Activated T-cell treated with anti-CD3 and anti-CD28 coated beads, Interleukin-2, amount 50 U/mL, for 72 hours (primary cell): ENCODE measurements around the gene EXOC4. TPM values are rescaled to one million over a fixed set of nuclear protein-coding genes. Genes with fewer than 3 reads are reported as not detected.

Experiments
- ATAC-seq, 2 donors: fragments of 150-1000 bp; cut with Tn5 transposase; replicated peaks in 1 of 2; 2 replicates each; pipeline ENCODE4 v1.10.0; 2021; ENCODE audit warnings: moderate library complexity in 2 of 2, mild to moderate bottlenecking in 1 of 2
- DNase-seq, 2 donors: peaks; one replicate each; pipeline ENCODE4 v3.0.0; 2021 to 2022; ENCODE audit warnings: mixed read lengths in 1 of 2
- H3K27ac Mint-ChIP-seq: one replicate; pipeline ENCODE4 v1.8.0; 2022; ENCODE audit warnings: mild to moderate bottlenecking, moderate library complexity, mixed read lengths
- H3K27me3 Mint-ChIP-seq: one replicate; pipeline ENCODE4 v1.8.0; 2022; ENCODE audit warnings: low read depth, mixed read lengths
- H3K36me3 Mint-ChIP-seq, 2 donors: one replicate each; pipeline ENCODE4 v1.8.0; 2022; ENCODE audit warnings: mixed read lengths in 2 of 2, mild to moderate bottlenecking in 1 of 2; ENCODE audit not compliant: insufficient read depth in 2 of 2
- H3K4me1 Mint-ChIP-seq: one replicate; pipeline ENCODE4 v1.8.0; 2022; ENCODE audit warnings: low read depth, mixed read lengths
- H3K4me3 Mint-ChIP-seq, 2 donors: one replicate each; pipeline ENCODE4 v1.8.0; 2022; ENCODE audit warnings: mild to moderate bottlenecking in 2 of 2, mixed read lengths in 2 of 2, moderate library complexity in 2 of 2
- H3K9me3 Mint-ChIP-seq, 2 donors: one replicate each; pipeline ENCODE4 v1.8.0; 2022; ENCODE audit warnings: mixed read lengths in 2 of 2
- total RNA-seq, 2 donors: library from RNA; stranded (reverse); gene quantifications; one replicate each; pipeline ENCODE4 v1.2.3, GENCODE V29; 2022

The EXOC4 gene
- total RNA-seq, 2 donors from 2014 or later: 74.1 to 76.3 TPM

DNA sequence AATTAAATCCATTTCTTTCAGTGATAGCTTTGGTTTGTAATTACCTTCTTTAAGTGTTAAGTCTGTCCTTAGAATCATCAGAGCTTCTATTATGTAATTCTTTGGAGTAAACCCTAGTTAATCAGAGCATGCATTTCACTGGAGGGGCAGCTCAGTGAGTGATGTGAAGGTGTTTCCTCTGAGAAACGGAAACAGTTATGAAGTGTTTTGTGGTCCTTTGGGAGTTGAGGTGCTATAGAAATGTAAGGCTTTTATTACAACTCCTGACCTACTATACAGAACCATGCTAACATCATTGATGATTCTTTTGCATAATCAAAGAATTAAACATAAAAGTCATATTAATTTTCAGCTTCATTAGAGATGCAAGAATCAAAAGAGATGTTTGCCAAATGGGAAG lies 141.5 kb downstream of the EXOC4 start:
- Mint-ChIP-seq H3K36me3 (peaks cover 0 to 3% of the 10 kb centered on the region in 2 donors), H3K4me3 (no peak overlapping the region), H3K4me1 (no peaks in the 10 kb centered on the region), H3K27ac (no peak overlapping the region), H3K27me3 (no peaks in the 10 kb centered on the region), H3K9me3 (peaks cover 0 to 1% of the 10 kb centered on the region in 2 donors)
- ATAC-seq (no peak), DNase-seq (no peak)

DNA sequence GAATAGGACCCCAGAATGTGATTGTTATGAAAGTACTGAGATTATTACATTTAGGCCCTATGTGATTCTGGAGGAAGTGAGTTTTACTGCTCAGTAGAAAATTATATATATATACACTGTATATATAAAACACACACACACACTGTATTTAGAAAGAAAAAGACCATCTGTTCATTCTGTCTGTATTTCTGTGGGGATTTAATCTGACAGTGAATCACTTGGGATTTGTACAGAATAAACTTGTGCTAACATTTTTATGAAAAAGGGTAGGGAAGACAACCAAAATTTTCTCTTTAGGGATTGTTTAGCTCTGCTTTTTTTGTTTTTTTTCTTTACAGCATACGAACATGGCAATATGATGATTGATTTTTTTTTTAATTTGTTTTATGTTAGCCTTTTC lies 142.7 kb downstream of the EXOC4 start:
- H3K4me1 Mint-ChIP-seq: no peaks in the 10 kb centered on the region
- no peaks in the 10 kb centered on the region for H3K9me3 Mint-ChIP-seq
- H3K36me3 Mint-ChIP-seq: no peaks in the 10 kb centered on the region
- ATAC-seq: no peak
- H3K4me3 Mint-ChIP-seq: no peak overlapping the region
- H3K27ac Mint-ChIP-seq: peak overlapping the region; percentile 47
- H3K27me3 Mint-ChIP-seq: no peaks in the 10 kb centered on the region
- DNase-seq: no peak

DNA sequence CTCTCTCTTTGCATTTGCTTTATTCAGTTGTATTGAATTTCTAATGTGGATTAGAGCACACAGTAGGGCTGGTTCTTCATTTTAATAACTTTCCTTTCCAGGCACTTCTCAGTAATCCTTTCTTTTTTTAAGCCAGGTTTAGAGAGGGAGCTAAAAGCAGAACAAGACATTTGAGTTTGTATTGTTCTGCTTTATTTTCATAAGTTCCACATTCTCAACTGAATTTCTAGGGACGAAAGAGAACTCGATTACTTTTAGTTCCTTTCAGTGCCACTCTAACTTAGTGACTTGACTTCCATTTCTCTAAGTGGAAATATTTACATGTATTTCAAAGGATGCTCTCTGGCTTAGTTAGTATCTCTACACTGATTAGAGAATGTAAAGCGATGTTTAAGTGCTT lies 145.6 kb downstream of the EXOC4 start:
- Mint-ChIP-seq H3K4me3 (no peak overlapping the region), H3K27me3 (no peaks in the 10 kb centered on the region), H3K27ac (no peak overlapping the region), H3K36me3 (no peaks in the 10 kb centered on the region), H3K9me3 (no peaks in the 10 kb centered on the region), H3K4me1 (no peaks in the 10 kb centered on the region)
- no peak for DNase-seq
- ATAC-seq: no peak

DNA sequence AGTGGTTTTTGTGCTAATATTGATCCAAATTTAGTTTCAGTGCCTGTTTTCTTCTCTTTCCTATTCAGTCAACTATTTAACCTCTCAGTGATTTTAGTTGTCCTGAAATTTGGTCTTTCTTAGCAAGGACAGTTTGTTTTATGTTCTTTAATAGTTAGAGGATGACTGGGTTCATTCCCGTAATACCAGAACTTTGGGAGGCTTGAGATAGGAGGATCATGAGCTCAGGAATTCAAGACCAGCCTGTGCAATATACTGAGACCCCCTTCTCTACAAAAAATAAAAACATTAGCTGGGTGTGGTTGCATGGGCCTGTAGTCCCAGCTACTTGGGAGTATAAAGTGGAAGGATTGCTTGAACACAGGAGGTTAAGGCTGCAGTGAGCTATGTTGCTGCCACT lies 148.3 kb downstream of the EXOC4 start:
- DNase-seq (no peak), ATAC-seq (no peak)
- Mint-ChIP-seq H3K4me1 (no peaks in the 10 kb centered on the region), H3K27ac (no peak overlapping the region), H3K9me3 (peaks cover 0 to 1% of the 10 kb centered on the region in 2 donors), H3K27me3 (no peaks in the 10 kb centered on the region), H3K4me3 (no peak overlapping the region), H3K36me3 (peaks cover 1 to 2% of the 10 kb centered on the region in 2 donors)

DNA sequence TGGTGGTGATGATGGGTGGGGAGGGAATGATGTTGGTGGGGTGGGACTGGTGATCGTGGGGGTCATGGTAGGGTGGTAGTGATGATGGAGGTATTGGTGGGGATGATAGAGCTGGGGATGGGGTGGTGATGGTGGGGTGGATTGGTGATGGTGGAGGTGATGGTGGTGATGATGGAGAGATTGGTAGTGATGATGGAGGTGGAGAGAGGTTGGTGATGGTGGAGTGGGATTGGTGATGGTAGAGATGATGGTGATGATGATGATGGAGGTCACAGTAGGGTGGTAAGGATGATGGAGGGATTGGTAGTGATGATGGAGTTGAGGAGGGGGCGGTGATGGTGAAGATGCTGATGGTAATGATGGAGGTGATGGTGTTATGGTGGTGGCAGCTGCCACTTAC lies 155.3 kb downstream of the EXOC4 start:
- Mint-ChIP-seq H3K4me3 (no peak overlapping the region), H3K9me3 (peaks cover 13 to 14% of the 10 kb centered on the region in 2 donors), H3K27ac (no peak overlapping the region), H3K4me1 (no peaks in the 10 kb centered on the region), H3K36me3 (peaks cover 2 to 6% of the 10 kb centered on the region in 2 donors), H3K27me3 (no peaks in the 10 kb centered on the region)
- ATAC-seq (no peak), DNase-seq (no peak)

DNA sequence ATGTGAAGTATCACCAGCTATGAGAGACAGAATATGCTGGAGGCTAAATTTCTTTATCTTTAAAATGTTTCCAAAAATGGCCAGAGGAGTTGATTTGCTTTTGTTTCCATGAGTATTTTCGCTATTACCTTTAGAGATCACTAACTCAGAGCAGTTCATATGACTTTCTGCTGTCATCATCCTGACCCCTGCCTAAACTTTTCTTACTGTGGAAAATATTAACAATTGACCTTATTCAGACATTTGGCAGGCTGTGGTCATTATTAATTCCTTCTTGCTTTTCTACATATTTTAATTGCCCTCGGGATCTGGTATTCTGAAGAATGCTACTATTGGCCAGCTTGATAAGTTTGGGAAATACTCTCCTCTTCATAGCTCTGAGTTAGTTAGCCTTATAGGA lies 156.5 kb downstream of the EXOC4 start:
- DNase-seq (no peak), ATAC-seq (no peak)
- Mint-ChIP-seq H3K27ac (no peak overlapping the region), H3K36me3 (peaks cover under 1 to 5% of the 10 kb centered on the region in 2 donors), H3K4me3 (no peak overlapping the region), H3K27me3 (no peaks in the 10 kb centered on the region), H3K4me1 (no peaks in the 10 kb centered on the region), H3K9me3 (peaks cover 13 to 14% of the 10 kb centered on the region in 2 donors)

DNA sequence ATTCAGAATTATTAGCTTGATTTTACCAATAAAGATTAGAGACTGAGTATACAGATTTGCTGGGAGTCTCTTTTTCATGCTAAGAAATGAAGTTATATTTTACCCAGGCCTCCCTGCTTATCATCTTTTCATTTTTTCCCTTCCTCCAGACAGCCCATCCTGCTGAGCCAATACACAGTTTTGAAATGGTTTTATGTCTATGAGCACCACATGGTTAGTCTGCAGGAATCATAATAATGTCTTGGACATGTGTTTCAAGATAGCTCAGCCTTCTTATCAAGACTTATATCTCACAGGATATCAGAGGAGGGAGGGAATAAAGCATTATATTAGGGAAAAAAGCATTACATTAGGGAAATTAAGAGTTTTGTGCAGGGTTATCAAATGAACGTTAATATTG lies 157.1 kb downstream of the EXOC4 start:
- Mint-ChIP-seq H3K4me3 (no peak overlapping the region), H3K27ac (no peak overlapping the region), H3K9me3 (peaks cover 13 to 14% of the 10 kb centered on the region in 2 donors), H3K27me3 (no peaks in the 10 kb centered on the region), H3K36me3 (peaks cover 0 to 5% of the 10 kb centered on the region in 2 donors), H3K4me1 (no peaks in the 10 kb centered on the region)
- ATAC-seq: no peak
- DNase-seq: no peak

DNA sequence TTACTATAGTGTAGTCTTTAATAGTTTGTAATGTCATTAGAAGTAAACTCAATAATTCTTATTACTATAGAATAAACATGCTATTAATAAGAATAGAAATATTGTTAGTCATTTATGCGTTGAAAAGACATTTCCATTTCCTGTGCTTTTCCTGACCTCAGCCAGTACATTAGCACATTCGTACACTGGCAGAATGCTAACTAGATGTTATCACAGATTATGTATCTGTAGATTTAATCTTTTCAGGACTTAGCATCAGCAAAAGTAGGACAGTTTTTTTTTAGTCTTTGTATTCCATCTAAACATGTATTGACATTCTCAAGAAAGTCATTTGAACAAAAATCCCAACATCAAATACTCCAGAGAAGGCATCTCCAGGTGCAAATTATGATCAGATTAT lies 158.5 kb downstream of the EXOC4 start:
- Mint-ChIP-seq H3K27ac (no peak overlapping the region), H3K27me3 (no peaks in the 10 kb centered on the region), H3K9me3 (peaks cover 13% of the 10 kb centered on the region in 2 donors), H3K4me3 (no peak overlapping the region), H3K36me3 (peaks cover 0 to 7% of the 10 kb centered on the region in 2 donors), H3K4me1 (no peaks in the 10 kb centered on the region)
- ATAC-seq (no peak), DNase-seq (no peak)

DNA sequence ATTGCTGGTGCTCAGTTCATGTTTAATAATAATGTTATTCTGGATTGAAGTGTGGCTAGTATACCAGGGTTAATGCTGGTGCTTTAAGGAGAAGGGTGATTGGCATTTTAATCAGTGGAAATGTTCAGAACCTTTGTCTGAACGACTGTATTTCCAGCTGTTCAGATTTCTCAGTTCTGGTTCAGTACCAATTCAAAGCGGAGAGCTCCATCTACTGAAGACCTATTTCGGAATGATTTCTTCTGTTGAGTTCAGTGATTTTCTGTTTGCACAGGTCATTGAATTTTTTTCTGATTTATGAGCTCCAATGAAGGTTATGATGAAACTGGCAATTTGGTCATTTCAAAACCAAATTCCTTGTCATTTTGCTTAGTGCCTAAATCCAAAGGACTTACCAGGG lies 160.1 kb downstream of the EXOC4 start:
- Mint-ChIP-seq H3K9me3 (peaks cover 5 to 7% of the 10 kb centered on the region in 2 donors), H3K27ac (no peak overlapping the region), H3K27me3 (no peaks in the 10 kb centered on the region), H3K4me3 (no peak overlapping the region), H3K4me1 (peaks cover 2% of the 10 kb centered on the region), H3K36me3 (peaks cover 0 to 5% of the 10 kb centered on the region in 2 donors)
- ATAC-seq (no peak), DNase-seq (no peak)

DNA sequence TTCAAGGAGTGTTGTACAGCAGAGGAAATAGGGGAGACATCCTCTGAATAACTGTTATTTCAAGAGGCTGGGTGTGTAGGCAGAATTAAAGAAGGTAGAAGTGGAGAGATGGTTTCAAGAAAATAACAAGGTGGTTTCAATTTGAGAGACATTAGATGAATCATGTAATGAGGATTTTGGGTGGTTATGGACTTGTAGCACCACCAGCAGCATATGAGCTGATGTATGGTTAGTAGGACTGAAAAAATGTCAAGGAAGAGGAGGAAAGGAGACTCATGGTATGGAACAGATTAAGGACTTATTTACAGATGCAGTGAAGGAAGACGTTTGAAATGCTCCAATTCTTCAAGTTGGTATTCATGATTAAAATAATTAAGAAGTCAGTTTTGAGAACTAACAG lies 166.2 kb downstream of the EXOC4 start:
- no peak for DNase-seq
- peaks cover 3 to 5% of the 10 kb centered on the region in 2 donors for H3K9me3 Mint-ChIP-seq
- H3K4me3 Mint-ChIP-seq: no peak overlapping the region
- peaks cover 3 to 4% of the 10 kb centered on the region in 2 donors for H3K36me3 Mint-ChIP-seq
- peaks cover 16% of the 10 kb centered on the region for H3K4me1 Mint-ChIP-seq
- ATAC-seq: no peak
- no peaks in the 10 kb centered on the region for H3K27me3 Mint-ChIP-seq
- H3K27ac Mint-ChIP-seq: no peak overlapping the region

DNA sequence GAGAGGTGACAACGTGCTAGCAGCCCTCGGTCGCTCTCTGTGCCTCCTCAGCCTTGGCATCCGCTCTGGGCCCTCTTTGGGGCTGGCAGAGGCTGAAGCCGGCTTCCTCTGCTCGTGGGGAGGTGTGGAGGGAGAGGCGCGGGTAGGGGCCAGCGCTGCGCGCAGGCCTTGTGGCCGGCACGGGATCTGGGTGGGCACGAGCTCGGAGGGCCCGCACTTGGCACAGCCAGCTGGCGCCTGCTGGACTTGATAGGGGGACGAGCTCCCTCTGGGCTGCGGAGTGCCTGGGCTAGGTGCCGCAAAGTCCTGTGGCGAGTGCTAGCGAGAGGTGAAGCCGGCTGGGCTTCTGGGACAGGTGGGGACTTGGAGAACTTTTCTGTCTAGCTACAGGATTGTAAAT lies 170.7 kb downstream of the EXOC4 start:
- DNase-seq: no peak
- Mint-ChIP-seq H3K9me3 (peaks cover 5% of the 10 kb centered on the region in 2 donors), H3K27me3 (no peaks in the 10 kb centered on the region), H3K27ac (no peak overlapping the region), H3K36me3 (peaks cover 10 to 13% of the 10 kb centered on the region in 2 donors), H3K4me3 (no peak overlapping the region), H3K4me1 (peaks cover 13% of the 10 kb centered on the region)
- no peak for ATAC-seq

DNA sequence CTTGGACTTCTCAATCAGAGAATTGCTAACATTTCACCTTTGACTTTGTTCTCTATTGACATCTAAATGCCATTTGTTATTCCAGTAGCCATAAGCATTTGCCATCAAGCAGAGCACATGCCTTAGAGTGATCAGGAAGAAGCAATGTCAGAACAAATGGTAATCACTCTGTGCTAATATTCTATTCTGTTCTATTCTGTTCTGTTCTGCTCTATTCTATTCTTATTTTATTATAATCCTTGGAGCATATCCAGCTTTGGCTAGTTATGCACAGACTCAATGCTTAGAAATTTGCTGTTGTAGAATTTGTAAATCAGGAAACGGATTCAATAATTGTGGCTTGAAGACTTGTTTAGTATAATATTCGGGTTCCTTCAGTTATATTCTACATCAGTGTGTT lies 175.4 kb downstream of the EXOC4 start:
- Mint-ChIP-seq H3K4me1 (peaks cover 6% of the 10 kb centered on the region), H3K27me3 (no peaks in the 10 kb centered on the region), H3K9me3 (peaks cover 3 to 4% of the 10 kb centered on the region in 2 donors), H3K27ac (no peak overlapping the region), H3K4me3 (no peak overlapping the region), H3K36me3 (peaks cover 9 to 10% of the 10 kb centered on the region in 2 donors)
- ATAC-seq (no peak), DNase-seq (no peak)

DNA sequence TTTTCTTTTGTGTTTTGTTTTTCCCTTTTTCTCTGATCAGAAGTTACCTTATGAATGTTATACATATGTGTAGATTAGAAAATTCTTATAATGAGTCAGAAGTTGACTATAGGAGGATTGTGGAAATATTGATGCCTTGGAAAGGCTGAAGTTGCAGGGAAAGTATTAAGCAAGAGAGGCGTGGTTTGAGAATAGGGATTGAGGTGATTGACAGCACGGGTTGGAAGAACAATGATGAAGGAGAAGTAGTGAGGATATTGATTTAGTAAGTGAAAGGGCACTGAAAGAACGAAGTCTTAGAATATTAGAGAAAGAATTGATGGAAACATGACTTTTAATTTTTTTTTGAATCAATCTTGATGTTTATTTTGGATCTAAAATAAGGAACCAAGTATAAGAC lies 176.0 kb downstream of the EXOC4 start:
- Mint-ChIP-seq H3K36me3 (peaks cover 9 to 10% of the 10 kb centered on the region in 2 donors), H3K27ac (no peak overlapping the region), H3K9me3 (peaks cover 3 to 4% of the 10 kb centered on the region in 2 donors), H3K4me3 (no peak overlapping the region), H3K27me3 (no peaks in the 10 kb centered on the region), H3K4me1 (peaks cover 6% of the 10 kb centered on the region)
- DNase-seq (no peak), ATAC-seq (no peak)

DNA sequence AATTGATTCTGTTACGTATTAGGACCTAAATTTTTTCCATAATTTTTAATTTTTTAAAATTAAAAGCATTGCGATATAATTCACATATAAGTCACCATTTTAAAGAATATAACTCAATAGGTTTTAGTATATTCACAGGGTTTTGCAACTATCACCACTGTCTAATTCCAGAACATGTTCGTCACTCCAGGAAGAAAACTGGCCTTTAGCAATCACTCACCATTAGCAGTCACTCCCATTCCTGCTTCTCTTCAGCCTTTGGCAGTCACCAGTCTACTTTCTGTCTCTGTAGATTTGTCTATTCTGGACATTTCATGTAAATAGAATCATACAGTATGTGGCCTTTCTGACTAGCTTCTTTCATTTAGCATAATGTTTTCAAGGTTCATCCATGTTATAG lies 176.5 kb downstream of the EXOC4 start:
- peaks cover 0 to 3% of the 10 kb centered on the region in 2 donors for H3K9me3 Mint-ChIP-seq
- no peaks in the 10 kb centered on the region for H3K27me3 Mint-ChIP-seq
- no peak for DNase-seq
- H3K36me3 Mint-ChIP-seq: peaks cover 5 to 6% of the 10 kb centered on the region in 2 donors
- H3K4me3 Mint-ChIP-seq: no peak overlapping the region
- peaks cover 11% of the 10 kb centered on the region for H3K4me1 Mint-ChIP-seq
- no peak overlapping the region for H3K27ac Mint-ChIP-seq
- ATAC-seq: no peak
